Measurements from ENCODE around the gene HLA-B.

The HLA-B gene

DNA sequence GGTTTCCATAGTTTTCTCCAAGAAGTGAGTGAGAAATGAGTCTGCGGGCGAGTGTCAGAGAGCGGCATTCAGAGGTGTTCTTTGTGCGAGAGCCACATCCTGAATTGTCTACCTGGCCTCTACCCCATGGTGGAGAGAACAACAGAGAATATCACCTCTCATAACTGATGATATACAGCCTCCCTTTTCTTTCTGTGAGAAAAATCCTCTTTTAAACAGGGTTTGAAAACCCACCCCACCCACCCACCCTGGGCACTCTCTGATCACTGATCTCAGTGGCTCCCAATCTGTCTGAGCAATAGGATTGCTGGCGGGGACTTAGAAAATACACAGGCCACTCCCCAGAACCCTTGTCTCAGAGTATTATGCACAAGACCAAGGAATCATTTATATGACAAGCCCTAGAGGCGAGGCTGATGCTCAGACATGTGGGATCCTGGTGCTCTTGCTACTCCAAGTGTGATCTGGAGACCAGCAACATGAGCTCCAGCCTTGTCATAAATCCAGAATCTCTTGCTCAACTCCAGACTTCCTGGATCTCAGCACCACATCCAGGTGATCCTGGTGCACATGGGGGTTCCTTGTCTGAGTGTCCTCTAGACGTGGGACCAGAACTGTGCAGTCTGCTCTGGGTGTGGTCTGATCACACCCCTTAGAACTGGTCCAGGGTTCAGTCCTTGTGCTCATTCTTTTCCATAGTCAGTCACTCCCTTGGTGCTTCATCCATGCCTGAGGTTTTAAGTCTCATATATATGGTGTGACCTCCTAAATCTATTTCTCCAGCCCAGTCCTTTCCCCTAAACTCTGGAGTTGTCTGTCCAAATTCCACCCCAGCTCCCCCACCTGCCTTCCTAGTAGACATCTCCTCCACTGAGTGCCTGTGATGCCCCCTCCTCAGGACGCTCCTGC lies 5.3 kb downstream of the HLA-B start:
- DNase-seq: no peak

- no peak for DNase-seq
These were observed 6.0 kb downstream of the HLA-B start for GRCh38 chr6:31351033-31351380.

GRCh38 chr6:31350196-31351032 lies 6.6 kb downstream of the HLA-B start:
- no peak for DNase-seq

DNA sequence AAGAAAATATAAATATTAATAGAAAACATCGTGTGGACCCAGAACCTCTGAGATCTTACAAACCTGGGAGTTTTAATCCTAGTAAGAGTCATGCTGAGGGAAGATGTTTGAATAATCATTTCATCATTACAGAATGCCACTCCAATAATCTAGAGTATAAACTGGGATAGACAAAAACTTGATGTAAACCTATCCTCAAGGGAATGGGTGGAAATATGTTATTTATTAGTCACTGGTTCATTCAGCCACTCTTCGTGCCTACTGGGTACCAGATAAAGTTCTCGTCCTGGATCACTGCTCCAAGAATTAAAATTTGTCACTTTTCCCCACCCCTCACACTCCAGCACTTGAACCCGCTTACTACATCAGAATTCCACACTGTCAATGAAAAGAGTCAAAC lies 7.7 kb downstream of the HLA-B start:
- DNase-seq: no peak

DNA sequence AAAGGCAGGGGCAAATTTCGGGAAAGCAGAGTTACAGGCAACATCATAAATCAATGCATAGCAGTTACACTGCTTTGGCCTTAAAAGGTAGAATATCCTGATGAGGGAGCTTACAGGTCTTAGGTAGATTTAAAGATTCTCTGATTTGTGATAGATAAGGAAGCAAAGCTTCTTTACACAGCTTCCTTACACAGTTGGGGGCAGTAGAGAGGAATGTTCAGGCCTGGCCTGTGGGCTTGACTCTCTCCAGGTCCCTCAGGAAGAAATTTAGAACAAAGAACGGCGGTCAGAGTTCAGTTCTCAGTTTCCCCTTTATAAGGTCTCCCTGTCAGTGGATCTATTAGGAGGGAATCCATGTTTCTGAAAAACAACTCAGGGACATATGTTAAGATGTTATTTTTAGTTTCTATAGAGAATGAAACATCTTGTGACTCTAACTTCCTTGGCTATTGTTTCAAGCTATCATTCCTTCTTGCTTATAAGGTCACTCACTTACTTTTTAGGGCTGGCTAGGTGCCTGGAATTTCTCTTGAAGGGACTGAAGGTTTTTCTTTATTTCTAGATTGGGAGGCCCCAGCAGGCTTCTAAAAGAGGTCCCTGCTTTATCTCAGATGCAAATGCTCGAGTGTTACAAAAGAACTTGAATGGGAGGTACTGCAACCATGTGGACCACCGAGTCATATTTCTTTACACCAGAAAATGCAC lies 11.8 kb downstream of the HLA-B start:
- no peak for DNase-seq

- no peak for DNase-seq
These were observed 16.8 kb downstream of the HLA-B start for GRCh38 chr6:31340228-31340627.

DNA sequence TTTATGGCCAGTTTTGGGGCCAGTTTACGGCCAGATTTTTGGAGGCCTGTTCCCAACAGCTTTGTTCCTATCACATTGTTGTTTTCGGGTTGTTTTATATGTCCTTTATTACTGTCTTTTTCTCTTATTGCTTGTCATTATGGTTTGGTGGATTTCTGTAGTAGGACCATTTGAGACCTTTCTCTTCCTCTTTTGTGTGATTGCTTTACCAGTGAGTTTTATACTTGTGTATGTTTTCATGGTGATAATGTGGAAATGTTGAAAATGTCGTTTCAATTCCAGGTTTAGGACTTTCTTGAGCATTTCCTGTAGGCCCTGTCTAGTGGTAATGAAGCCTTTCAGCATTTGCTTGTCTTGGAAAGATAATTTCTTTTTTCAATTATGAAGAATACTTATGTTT lies 17.8 kb downstream of the HLA-B start:
- DNase-seq: no peak

DNA sequence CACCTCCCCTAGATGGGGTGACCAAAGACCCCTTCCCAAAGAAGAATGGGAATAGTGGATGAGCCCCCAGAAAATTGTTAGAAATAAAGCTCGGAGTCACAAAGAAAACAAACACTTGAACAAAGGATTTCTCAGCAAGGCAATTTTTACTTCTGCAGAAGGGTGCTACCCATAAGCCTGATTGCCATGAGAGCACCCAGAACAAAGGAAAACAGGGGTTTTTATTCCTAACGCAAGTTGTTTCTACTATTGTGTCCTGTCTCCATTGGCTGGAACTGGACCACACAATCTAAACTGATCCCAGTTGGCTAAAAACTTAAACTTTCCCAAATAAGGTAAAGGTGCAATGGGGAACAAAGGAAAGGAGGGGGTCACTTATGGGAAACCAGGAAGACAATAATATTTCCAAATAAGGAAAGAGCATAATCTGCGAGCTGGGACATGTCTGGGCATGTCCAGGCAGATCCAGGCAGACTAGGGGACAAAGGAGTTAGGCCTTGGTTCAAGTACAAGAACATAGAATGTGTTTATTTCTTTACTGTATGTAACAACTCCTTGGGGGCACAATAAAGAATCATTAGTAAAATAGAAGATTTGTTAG lies 20.0 kb downstream of the HLA-B start:
- no peak for DNase-seq

DNA sequence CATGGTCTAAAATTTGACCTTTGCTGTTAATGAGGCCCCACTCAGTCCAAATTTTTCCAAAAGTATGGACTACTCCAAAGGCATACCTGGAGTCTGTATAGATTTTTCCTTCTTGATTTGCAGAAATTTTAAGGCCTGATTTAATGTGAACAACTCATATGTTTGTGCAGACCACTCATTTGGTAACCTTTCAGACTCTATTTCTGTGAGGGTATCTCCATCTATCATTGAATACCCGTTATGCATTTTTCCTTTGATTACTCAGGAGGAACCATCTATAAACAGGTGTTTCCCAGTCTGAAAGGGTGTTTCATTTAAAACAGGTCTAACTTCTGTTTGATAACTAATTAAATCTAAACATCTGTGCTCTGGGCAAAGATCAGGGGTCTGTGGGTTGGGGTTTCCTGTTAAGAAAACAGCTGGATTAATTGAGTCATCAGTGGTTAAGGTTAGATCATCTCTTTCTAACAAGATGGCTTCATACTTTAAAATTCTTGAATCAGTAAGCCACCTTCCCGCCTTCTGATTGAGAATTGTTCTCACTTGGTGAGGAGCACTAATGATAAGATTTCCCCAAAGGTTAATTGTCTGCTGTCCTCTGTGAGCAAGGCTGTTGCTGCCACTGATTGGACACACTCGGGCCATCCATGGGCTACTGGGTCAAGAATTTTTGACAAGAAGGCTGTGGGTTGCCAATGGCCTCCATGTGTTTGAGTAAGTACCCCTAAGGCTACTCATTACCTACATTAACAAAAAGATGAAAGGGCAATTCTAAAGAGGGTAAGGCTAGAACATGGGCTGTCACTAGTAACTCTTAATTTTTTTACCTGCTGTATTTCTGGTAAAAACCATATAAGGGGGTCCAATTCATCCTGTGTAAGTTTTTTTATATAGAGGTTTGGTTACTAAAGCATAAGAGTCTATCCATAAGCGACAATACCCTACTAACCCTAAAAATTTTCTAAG lies 24.1 kb downstream of the HLA-B start:
- no peak for DNase-seq

DNA sequence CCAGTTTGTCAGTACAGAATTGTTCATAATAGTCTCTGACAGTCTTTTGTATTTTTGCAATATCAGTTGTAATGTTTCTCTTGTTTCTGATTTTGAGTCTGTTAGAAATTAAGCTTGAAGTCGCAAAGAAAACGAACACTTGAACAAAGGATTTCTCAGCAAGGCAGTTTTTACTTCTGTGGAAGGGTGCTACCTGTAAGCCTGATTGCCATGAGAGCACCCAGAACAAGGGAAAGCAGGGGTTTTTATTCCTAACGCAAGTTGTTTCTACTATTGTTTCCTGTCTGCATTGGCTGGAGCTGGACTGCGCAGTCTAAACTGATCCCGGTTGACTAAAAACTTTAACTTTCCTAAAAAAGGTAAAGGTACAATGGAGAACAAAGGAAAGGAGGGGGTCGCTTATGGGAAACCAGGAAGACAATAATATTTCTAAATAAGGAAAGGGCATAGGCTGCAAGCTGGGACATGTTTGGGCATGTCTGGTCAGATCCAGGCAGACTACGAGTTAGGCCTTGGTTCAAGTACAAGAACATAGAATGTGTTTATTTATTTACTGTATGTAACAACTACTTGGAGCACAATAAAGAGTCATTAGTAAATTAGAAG lies 28.5 kb downstream of the HLA-B start:
- DNase-seq: no peak

DNA sequence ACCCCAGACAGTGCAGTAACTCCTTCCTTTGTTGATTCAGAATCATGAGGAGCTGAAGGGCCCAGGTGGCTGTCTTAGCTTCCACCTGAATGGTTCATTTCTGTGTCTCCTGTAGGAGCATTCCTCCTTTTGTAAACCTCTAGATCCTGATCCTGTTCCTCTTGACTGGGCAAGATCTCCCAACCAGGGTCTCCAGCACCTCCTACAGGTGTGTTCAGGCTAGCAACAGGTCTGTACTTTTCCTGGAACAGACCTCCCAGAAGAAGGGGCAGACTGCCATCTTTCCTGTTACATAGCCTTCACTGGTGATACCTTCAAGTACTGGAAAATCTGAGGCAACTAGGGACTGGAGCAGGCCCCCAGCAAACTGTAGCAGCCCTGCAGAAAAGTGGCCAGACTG lies 35.2 kb downstream of the HLA-B start:
- no peak for DNase-seq

DNA sequence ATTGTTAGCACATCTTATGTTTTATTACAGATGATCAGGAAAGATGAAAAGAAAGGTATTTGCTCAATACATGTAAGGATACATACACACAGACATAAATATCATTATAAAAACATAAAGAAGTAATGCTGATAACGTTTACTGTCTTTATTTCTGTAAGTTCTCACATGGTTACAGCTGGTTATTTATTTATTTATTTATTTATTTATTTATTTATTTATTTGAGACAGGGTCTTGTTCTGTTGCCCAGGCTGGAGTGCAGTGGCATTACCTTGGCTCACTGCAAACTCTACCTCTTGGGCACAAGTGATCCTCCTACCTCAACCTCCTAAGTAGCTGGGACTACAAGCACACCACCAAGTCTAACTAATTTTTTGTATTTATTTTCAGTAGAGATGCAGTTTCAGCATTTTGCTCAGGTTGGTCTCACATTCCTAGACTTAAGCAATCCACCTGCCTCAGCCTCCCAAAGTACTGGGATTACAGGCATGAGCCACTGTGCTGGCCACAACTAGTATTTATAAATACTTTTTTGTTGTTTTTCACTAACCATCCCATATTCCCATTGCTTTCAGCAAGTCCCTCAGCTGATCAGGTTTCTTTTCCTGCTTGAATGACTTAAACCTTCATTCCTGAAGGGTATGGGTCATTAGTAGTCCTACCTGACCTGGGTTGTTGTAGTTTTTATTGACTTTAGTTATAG lies 35.8 kb downstream of the HLA-B start:
- DNase-seq: no peak

GRCh38 chr6:31317036-31317435 lies 39.9 kb downstream of the HLA-B start:
- DNase-seq: no peak

DNA sequence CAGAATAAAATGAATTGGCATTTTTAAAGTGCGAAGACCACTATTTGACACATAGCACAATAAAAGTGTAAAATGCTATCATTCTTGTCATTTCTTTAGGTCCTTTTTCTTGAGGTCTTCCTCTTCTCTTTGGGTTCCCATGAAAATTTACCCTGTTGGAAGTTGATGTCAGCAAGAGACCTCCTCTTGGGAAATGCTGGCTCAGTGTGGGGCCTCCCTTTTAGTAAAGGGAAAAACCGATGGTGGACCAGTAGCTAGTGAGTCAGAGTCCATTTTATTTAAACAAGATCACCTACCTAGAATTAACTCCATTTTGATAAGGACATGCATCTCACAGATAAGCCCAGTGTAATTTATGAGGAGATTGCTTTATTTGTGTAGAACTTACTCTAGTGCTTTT lies 47.3 kb downstream of the HLA-B start:
- DNase-seq: no peak

GRCh38 chr6:31308845-31309175 lies 48.2 kb downstream of the HLA-B start:
- DNase-seq: no peak

DNA sequence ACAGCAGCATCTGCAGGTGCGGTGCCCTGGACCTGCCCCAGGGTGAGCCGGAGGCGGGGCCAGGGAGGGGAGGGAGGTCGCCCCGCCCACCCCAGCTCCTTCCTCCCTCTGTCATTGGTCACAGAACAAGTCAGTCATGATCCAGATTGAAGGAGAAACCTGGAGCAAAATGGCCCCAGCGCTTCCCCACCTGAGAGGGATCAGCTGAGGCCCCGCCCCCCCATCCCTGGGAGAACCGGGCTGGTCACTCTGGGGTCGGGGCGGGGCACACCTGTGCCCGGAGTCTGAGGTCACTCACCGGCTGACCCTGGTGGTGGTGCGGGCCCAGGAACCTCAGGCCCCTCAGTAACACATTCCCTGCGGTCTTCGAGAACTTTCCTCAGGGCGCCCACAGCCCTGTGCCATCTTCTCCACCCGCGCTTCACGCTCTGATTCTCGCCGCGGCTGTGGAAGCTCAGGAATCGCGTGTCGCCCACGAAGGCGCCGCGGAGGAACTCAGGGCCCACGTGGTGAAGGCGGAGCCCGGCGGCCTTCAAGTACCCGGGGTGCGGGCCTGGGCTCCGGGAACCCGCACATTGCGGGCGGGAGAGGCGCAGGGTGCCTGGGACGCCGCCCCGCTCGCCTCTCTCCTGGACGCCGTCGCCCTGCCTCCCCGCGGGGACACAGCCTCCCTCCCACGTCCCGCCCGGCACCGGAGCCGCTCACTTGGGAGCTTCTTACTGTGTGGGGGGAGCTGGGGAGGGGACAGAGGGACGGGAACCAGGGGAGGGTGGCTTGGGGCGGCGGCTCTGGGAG lies 48.7 kb downstream of the HLA-B start:
- no peak for DNase-seq

DNA sequence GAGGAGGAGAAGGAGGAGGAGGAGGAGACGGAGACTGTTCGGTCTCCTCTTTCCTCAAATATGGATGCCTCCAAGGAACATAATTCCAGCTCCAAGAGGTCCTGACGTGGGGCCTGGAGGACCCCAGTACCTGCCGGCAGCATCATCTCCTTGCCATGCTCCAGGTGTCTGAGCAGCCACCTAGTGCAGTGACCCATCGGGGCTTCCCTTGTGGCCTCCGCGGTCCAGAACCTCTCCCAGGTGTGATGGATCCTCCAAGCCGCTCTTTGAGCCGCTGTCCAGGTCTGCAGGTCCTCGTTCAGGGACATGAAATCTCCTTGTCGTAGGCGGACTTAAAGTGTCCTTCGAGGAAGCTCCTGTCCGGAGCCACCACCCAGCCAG lies 49.3 kb downstream of the HLA-B start:
- DNase-seq: no peak

- DNase-seq: no peak
These were observed 51.2 kb downstream of the HLA-B start for GRCh38 chr6:31305703-31306219.

GRCh38 chr6:31304683-31305082 lies 52.3 kb downstream of the HLA-B start:
- no peak for DNase-seq
